ENCODE measurements around the gene ANKLE1. TPM values are rescaled to one million over a fixed set of nuclear protein-coding genes. Genes with fewer than 3 reads are reported as not detected.

The ANKLE1 gene
- total and polyA plus RNA-seq, 4 experiments from 2014 or later, result 0.41 to 5.1 (median 1.8) TPM

- Histone ChIP-seq H3K27me3 (ENCODE audit: insufficient read depth, low read length) (no peaks in the 10 kb centered on the region), H3K27ac (ENCODE audit: low read depth, low read length) (peak overlapping the region; percentile 85), H3K4me3 (ENCODE audit: low read length in 2 of 2) (peak overlapping the region in 1 of 2 donors; percentile 85), H3K9me3 (ENCODE audit: control insufficient read depth in 1 of 2, low read length in 2 of 2) (no peaks in the 10 kb centered on the region), H3K36me3 (ENCODE audit: insufficient read depth, low read length) (no peaks in the 10 kb centered on the region), H3K4me1 (ENCODE audit: insufficient read depth, low read length) (peaks cover 52% of the 10 kb centered on the region)
- Mint-ChIP-seq H3K27ac (peak overlapping the region; percentile 69 to 96 (median 89)), H3K27me3 (no peaks in the 10 kb centered on the region), H3K4me3 (peak overlapping the region; percentile 90 to 94 (median 92)), H3K36me3 (peaks cover 0 to 8% of the 10 kb centered on the region in 2 donors), H3K9me3 (no peaks in the 10 kb centered on the region), H3K4me1 (peaks cover 21 to 67% (median 43%) of the 10 kb centered on the region in 4 donors)
- intact Hi-C loops (cut with micrococcal nuclease), result loop anchor here (1.0 to 5.0 kb wide), 6 partner anchors 13 to 250 kb away; partner anchors contain the start of genes BABAM1, BST2, COLGALT1 and GTPBP3
- DNase-seq, result no peak
- POLR2A ChIA-PET (ENCODE audit: partially characterized antibody), result interaction anchor here (0.5 to 5.8 kb wide), 15 partner anchors 11 to 976 kb away, joined by 3 to 64 read pairs (median 4); partner anchors contain the start of genes ANKLE1, ANO8, BABAM1 and GTPBP3
- CTCF ChIA-PET (ENCODE audit: partially characterized antibody), result interaction anchor here (0.7 to 2.8 kb wide), 19 partner anchors 8 to 229 kb away, joined by 3 to 33 read pairs (median 4); partner anchors contain the start of genes ANO8, HAUS8 and MYO9B
Observed at GRCh38 chr19:17305216-17305516, 23.5 kb downstream of the ANKLE1 start.

GRCh38 chr19:17305517-17306284 is 24.0 kb downstream of the ANKLE1 start, which contains the start of gene MRPL34:
TSS of gene MRPL34 (plus strand) at chr19:17305872. CDS start at chr19:17305893, 21 bp downstream.
- POLR2A ChIA-PET (ENCODE audit: partially characterized antibody), result interaction anchor here (0.5 to 5.8 kb wide), 16 partner anchors 11 to 975 kb away, joined by 3 to 64 read pairs (median 4); partner anchors contain the start of genes ANKLE1, ANO8, BABAM1 and GTPBP3
- Mint-ChIP-seq H3K27me3 (no peaks in the 10 kb centered on the region), H3K36me3 (peaks cover 0 to 8% of the 10 kb centered on the region in 2 donors), H3K9me3 (no peaks in the 10 kb centered on the region), H3K27ac (peak within 1 kb of the TSS; percentile 69 to 96 (median 89)), H3K4me1 (peaks cover 26 to 73% (median 49%) of the 10 kb centered on the region in 4 donors), H3K4me3 (peak within 1 kb of the TSS; percentile 90 to 94 (median 92))
- no peaks in the 10 kb centered on the region for H3K27me3 ChIP-seq (ENCODE audit: insufficient read depth, low read length)
- no peaks in the 10 kb centered on the region for H3K9me3 ChIP-seq (ENCODE audit: control insufficient read depth in 1 of 2, low read length in 2 of 2)
- peaks cover 57% of the 10 kb centered on the region for H3K4me1 ChIP-seq (ENCODE audit: insufficient read depth, low read length)
- CTCF ChIA-PET (ENCODE audit: partially characterized antibody), result interaction anchor here (0.7 to 2.8 kb wide), 20 partner anchors 9 to 230 kb away, joined by 3 to 33 read pairs (median 4); partner anchors contain the start of genes ANO8, HAUS8 and MYO9B
- peak within 1 kb of the TSS; percentile 85 to 90 for H3K4me3 ChIP-seq (ENCODE audit: low read length in 2 of 2)
- H3K27ac ChIP-seq (ENCODE audit: low read depth, low read length), result peak within 1 kb of the TSS; percentile 85
- intact Hi-C loops (cut with micrococcal nuclease), result loop anchor here (1.0 to 5.0 kb wide), 6 partner anchors 13 to 250 kb away; partner anchors contain the start of genes BABAM1, BST2, COLGALT1 and GTPBP3
- DNase-seq, result peak; percentile 94 to 98 (median 97)
- no peaks in the 10 kb centered on the region for H3K36me3 ChIP-seq (ENCODE audit: insufficient read depth, low read length)

- peak in 1 of 5 donors; percentile 33 for DNase-seq
- H3K4me3 Mint-ChIP-seq, result peak overlapping the region; percentile 90 to 94 (median 92)
- peak overlapping the region; percentile 62 to 89 (median 77) for H3K27ac Mint-ChIP-seq
- H3K9me3 ChIP-seq (ENCODE audit: control insufficient read depth in 1 of 2, low read length in 2 of 2), result no peaks in the 10 kb centered on the region
- no peaks in the 10 kb centered on the region for H3K9me3 Mint-ChIP-seq
- no peaks in the 10 kb centered on the region for H3K27me3 ChIP-seq (ENCODE audit: insufficient read depth, low read length)
- POLR2A ChIA-PET (ENCODE audit: partially characterized antibody), result interaction anchor here (0.6 to 5.8 kb wide), 9 partner anchors 10 to 975 kb away, joined by 3 to 64 read pairs (median 4); partner anchors contain the start of genes ANKLE1, ANO8, GTPBP3 and OCEL1
- H3K4me3 ChIP-seq (ENCODE audit: low read length in 2 of 2), result peak overlapping the region; percentile 85 to 90
- H3K4me1 ChIP-seq (ENCODE audit: insufficient read depth, low read length), result peaks cover 63% of the 10 kb centered on the region
- peaks cover 0 to 8% of the 10 kb centered on the region in 2 donors for H3K36me3 Mint-ChIP-seq
- H3K36me3 ChIP-seq (ENCODE audit: insufficient read depth, low read length), result peaks cover under 1% of the 10 kb centered on the region
- CTCF ChIA-PET (ENCODE audit: partially characterized antibody), result interaction anchor here (0.6 to 2.8 kb wide), 6 partner anchors 13 to 182 kb away, joined by 3 to 10 read pairs (median 4); no protein-coding TSS in a partner anchor
- peaks cover 27 to 78% (median 51%) of the 10 kb centered on the region in 4 donors for H3K4me1 Mint-ChIP-seq
- peak overlapping the region; percentile 85 for H3K27ac ChIP-seq (ENCODE audit: low read depth, low read length)
- intact Hi-C loops (cut with micrococcal nuclease), result loop anchor here (5.0 kb wide), 1 partner anchor 101 kb away; the partner anchor contains the start of gene BST2
- no peaks in the 10 kb centered on the region for H3K27me3 Mint-ChIP-seq
Observed at GRCh38 chr19:17306285-17306714, 24.6 kb downstream of the ANKLE1 start.

GRCh38 chr19:17307876-17308377 is 26.2 kb downstream of the ANKLE1 start:
- intact Hi-C loops (cut with micrococcal nuclease), result loop anchor here (5.0 kb wide), 1 partner anchor 99 kb away; the partner anchor contains the start of gene BST2
- H3K27me3 Mint-ChIP-seq, result no peaks in the 10 kb centered on the region
- Histone ChIP-seq H3K4me3 (ENCODE audit: low read length in 2 of 2) (no peak overlapping the region), H3K4me1 (ENCODE audit: insufficient read depth, low read length) (peaks cover 62% of the 10 kb centered on the region), H3K9me3 (ENCODE audit: control insufficient read depth in 1 of 2, low read length in 2 of 2) (no peaks in the 10 kb centered on the region), H3K27ac (ENCODE audit: low read depth, low read length) (no peak overlapping the region), H3K36me3 (ENCODE audit: insufficient read depth, low read length) (peaks cover 9% of the 10 kb centered on the region), H3K27me3 (ENCODE audit: insufficient read depth, low read length) (no peaks in the 10 kb centered on the region)
- H3K4me3 Mint-ChIP-seq, result peak overlapping the region in 7 of 8 donors; percentile 13 to 94 (median 41)
- peaks cover 31 to 76% (median 54%) of the 10 kb centered on the region in 4 donors for H3K4me1 Mint-ChIP-seq
- peaks cover 0 to 8% of the 10 kb centered on the region in 2 donors for H3K36me3 Mint-ChIP-seq
- peak overlapping the region in 4 of 7 donors; percentile 2 to 79 (median 56) for H3K27ac Mint-ChIP-seq
- H3K9me3 Mint-ChIP-seq, result no peaks in the 10 kb centered on the region
- ChIA-PET CTCF (ENCODE audit: partially characterized antibody) (interaction anchor here (0.9 to 2.0 kb wide), 4 partner anchors 11 to 48 kb away, joined by 3 to 5 read pairs (median 5); no protein-coding TSS in a partner anchor), POLR2A (ENCODE audit: partially characterized antibody) (interaction anchor here (1.9 to 3.7 kb wide), 4 partner anchors 9 to 233 kb away, joined by 6 to 54 read pairs (median 10); partner anchors contain the start of genes ANO8, BABAM1, HAUS8 and MYO9B)
- DNase-seq, result no peak

GRCh38 chr19:17309198-17309964 is 27.7 kb downstream of the ANKLE1 start, which contains the start of gene DDA1:
TSS of gene DDA1 (plus strand) at chr19:17309563. CDS start at chr19:17309655, 92 bp downstream.
- Mint-ChIP-seq H3K36me3 (peaks cover 3 to 13% of the 10 kb centered on the region in 2 donors), H3K4me3 (peak within 1 kb of the TSS; percentile 95 to 99 (median 97)), H3K27ac (peak within 1 kb of the TSS; percentile 78 to 97 (median 97)), H3K27me3 (no peaks in the 10 kb centered on the region), H3K4me1 (peaks cover 26 to 65% (median 45%) of the 10 kb centered on the region in 4 donors), H3K9me3 (no peaks in the 10 kb centered on the region)
- intact Hi-C loops (cut with micrococcal nuclease), result loop anchor here (1.0 to 5.0 kb wide), 4 partner anchors 28 to 98 kb away; partner anchors contain the start of genes BABAM1, BST2, GTPBP3 and OCEL1
- peak within 1 kb of the TSS; percentile 82 for H3K27ac ChIP-seq (ENCODE audit: low read depth, low read length)
- ChIA-PET CTCF (ENCODE audit: partially characterized antibody) (interaction anchor here (0.8 to 2.0 kb wide), 10 partner anchors 12 to 157 kb away, joined by 3 to 8 read pairs (median 4); partner anchors contain the start of genes ANO8, BABAM1 and MVB12A), POLR2A (ENCODE audit: partially characterized antibody) (interaction anchor here (0.7 to 3.7 kb wide), 18 partner anchors 8 to 234 kb away, joined by 3 to 54 read pairs (median 5); partner anchors contain the start of genes ANO8, BABAM1, HAUS8 and MVB12A)
- H3K36me3 ChIP-seq (ENCODE audit: insufficient read depth, low read length), result peaks cover 17% of the 10 kb centered on the region
- no peaks in the 10 kb centered on the region for H3K27me3 ChIP-seq (ENCODE audit: insufficient read depth, low read length)
- H3K9me3 ChIP-seq (ENCODE audit: control insufficient read depth in 1 of 2, low read length in 2 of 2), result no peaks in the 10 kb centered on the region
- DNase-seq, result peak; percentile 97 to 100 (median 99)
- peaks cover 51% of the 10 kb centered on the region for H3K4me1 ChIP-seq (ENCODE audit: insufficient read depth, low read length)
- H3K4me3 ChIP-seq (ENCODE audit: low read length in 2 of 2), result peak within 1 kb of the TSS; percentile 81 to 82
